SH-SY5Y (cell line): Measurements from ENCODE around the gene PPT1.

Source experiments
- GATA2 ChIP-seq: IDR thresholded peaks from 2 replicates; pipeline ENCODE4 v1.6.1; 2011; ENCODE audit warnings: mild to moderate bottlenecking, low read depth, low read length
- GATA3 ChIP-seq: IDR thresholded peaks from 2 replicates; pipeline ENCODE4 v1.6.1; 2011; ENCODE audit warnings: low read depth, mild to moderate bottlenecking, low read length, moderate library complexity

DNA sequence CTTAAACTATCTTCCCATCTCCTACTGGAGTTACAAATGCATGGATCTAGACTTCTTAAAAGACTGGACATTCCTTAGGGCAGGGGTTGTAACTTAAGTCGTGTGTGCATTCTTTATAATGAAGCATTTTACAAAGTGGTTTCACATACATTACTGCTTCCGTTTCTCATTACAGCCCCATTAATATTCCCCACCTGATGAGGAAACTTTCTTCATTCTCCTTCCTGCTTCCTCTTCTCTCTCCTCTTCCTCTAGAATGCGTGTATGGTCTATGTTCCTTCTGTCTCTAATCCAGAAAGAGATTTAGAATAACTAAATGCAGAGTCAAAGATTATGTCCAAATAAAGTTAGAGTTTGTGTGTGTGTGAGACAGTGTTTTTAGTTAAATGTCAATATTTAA, 58.4 kb downstream of the PPT1 start:
- no peak for TF ChIP-seq GATA2
- TF ChIP-seq GATA3, result no peak
